Adrenal gland (tissue), 12 donors: ENCODE data around the gene C1orf167. TPM values are rescaled to one million over a fixed set of nuclear protein-coding genes. Genes with fewer than 3 reads are reported as not detected.

Experiments
- DNase-seq, 7 donors: peaks; one replicate each; pipeline ENCODE4 v3.0.0-alpha.2; 2019 to 2020
- H3K27ac ChIP-seq, 5 donors: fragments of 200-600 bp; sonication (generic) in 4 of 5; 1 replicate in 3 of 5; 2 replicates in 2 of 5; pipeline versions ENCODE4 v1.5.1 to v1.8.0; 2016 to 2020; ENCODE audit warnings: mild to moderate bottlenecking in 1 of 5
- H3K27me3 ChIP-seq: fragments of 200-600 bp; 2 replicates; pipeline ENCODE4 v1.8.0; 2021
- H3K36me3 ChIP-seq, 2 donors: fragments of 200-600 bp; replicated peaks in 1 of 2; 1 replicate in 1 of 2; 2 replicates in 1 of 2; pipeline versions ENCODE4 v1.5.1 to v1.8.0; 2018 to 2022
- H3K4me1 ChIP-seq, 2 donors: fragments of 200-600 bp; replicated peaks in 1 of 2; 1 replicate in 1 of 2; 2 replicates in 1 of 2; pipeline versions ENCODE4 v1.5.1 to v1.8.0; 2018 to 2021
- H3K4me3 ChIP-seq, 4 donors: fragments of 200-600 bp; sonication (generic) in 3 of 4; one replicate each; pipeline ENCODE4 v1.5.1; 2016 to 2018
- H3K9me3 ChIP-seq, 3 donors: fragments of 200-600 bp; sonication (generic) in 1 of 3; replicated peaks in 1 of 3; 1 replicate in 2 of 3; 2 replicates in 1 of 3; pipeline versions ENCODE4 v1.5.1 to v1.8.0; 2016 to 2021
- POLR2A ChIP-seq, 2 donors: fragments of 450-650 bp; IDR thresholded peaks; one replicate each; pipeline ENCODE4 v1.6.1; 2017; ENCODE audit warnings: antibody characterized with exemption in 2 of 2, mild to moderate bottlenecking in 2 of 2, moderate library complexity in 1 of 2
- whole genome bisulfite sequencing, 4 donors: extraction: QIAGEN DNeasy Blood & Tissue Kit in 2 of 4; methylation state at CpG; one replicate each; pipeline versions ENCODE4 v1.1.5 to v1.1.7; 2013 to 2017; 5-methylcytosine and 5-hydroxymethylcytosine counted together
- intact Hi-C, 2 donors: fragments of 100-400 bp; cut with DNase I; formaldehyde crosslinking; loops; one replicate each; pipeline versions ENCODE4 v1.14.1 to v1.15.0; 2022 to 2023
- polyA plus RNA-seq, 3 donors: library from polyadenylated mRNA; stranded (reverse); fragments of 200-250 nt in 2 of 3; fragments of 350-450 nt in 1 of 3; fragmentation: Illumina TruSeq in 1 of 3; extraction: RNeasy Lipid Tissue Mini Kit (QIAGEN cat#74804) in 1 of 3; gene quantifications; one replicate each; pipeline ENCODE4 v1.2.3, GENCODE V29; 2013 to 2014
- total RNA-seq, 9 donors: library from RNA; depleted of rRNA in 4 of 9; stranded (reverse); fragments of >200 nt in 4 of 9; fragments of 120-200 nt in 1 of 9; fragmentation: NEBNext Ultra II Directional in 1 of 9; extraction: Animal tissue kit (Norgen Biotek cat#: 25700) in 1 of 9; gene quantifications; one replicate each; pipeline versions ENCODE4 v1.1.0 to v1.2.4, GENCODE V29; 2013 to 2023
- TF ChIP-seq, protein P1 (sequence below), 6 experiments: fragments of 450-650 bp in 4 of 6; fragments of 200-600 bp in 2 of 6; sonication (generic) in 1 of 6; IDR thresholded peaks; 1 replicate in 5 of 6; 2 replicates in 1 of 6; pipeline versions ENCODE4 v1.5.1 to v1.8.0; 2016 to 2021; ENCODE audit warnings: antibody characterized with exemption in 6 of 6, mild to moderate bottlenecking in 2 of 6, moderate library complexity in 1 of 6
- donor health status: healthy with polysubstance abuse.
- donor health status: Bipolar disorder and iron deficiency.
- donor health status: DM: yes; HTN: yes; CAD: no.
- donor health status: DM: no; HTN: no; CAD: no.
- donor health status: DM: no; HTN: no; CAD: no.
- donor health status: DM: yes; HTN: yes; CAD: no.

Gene C1orf167
- total and polyA plus RNA-seq, 12 donors = 0.32 to 13.2 (median 3.2) TPM; not detected in 2

DNA sequence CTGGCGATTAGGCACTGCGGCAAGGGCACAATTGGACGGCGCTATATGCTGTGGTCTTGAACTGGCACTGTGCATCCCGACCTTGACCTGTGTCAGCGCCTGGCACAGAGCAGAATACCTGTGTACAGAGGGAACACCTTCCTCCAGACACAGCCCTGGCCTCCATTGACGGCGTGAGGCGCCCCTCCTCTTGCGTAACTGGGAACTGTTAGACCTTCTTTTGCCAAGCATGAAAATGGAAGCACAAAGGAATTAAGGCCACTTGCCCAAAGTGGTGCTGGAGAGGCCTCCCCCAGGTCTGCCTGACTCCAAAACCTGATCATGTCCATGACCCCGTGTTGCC lies 32.9 kb upstream of the C1orf167 start:
- Histone ChIP-seq H3K36me3 (no peaks in the 10 kb centered on the region), H3K27ac (peak overlapping the region in 1 of 5 donors; percentile 69), H3K4me1 (peaks cover 6 to 34% of the 10 kb centered on the region in 2 donors), H3K27me3 (no peaks in the 10 kb centered on the region), H3K4me3 (no peak overlapping the region), H3K9me3 (no peaks in the 10 kb centered on the region)
- WGBS, 4 donors = 81 to 90% (median 84%) methylated on average over 7 to 11 of the region's 11 CpGs
- TF ChIP-seq POLR2A (IDR thresholded peaks at IDR 0.05) = no peak
- TF ChIP-seq, protein P1, sequence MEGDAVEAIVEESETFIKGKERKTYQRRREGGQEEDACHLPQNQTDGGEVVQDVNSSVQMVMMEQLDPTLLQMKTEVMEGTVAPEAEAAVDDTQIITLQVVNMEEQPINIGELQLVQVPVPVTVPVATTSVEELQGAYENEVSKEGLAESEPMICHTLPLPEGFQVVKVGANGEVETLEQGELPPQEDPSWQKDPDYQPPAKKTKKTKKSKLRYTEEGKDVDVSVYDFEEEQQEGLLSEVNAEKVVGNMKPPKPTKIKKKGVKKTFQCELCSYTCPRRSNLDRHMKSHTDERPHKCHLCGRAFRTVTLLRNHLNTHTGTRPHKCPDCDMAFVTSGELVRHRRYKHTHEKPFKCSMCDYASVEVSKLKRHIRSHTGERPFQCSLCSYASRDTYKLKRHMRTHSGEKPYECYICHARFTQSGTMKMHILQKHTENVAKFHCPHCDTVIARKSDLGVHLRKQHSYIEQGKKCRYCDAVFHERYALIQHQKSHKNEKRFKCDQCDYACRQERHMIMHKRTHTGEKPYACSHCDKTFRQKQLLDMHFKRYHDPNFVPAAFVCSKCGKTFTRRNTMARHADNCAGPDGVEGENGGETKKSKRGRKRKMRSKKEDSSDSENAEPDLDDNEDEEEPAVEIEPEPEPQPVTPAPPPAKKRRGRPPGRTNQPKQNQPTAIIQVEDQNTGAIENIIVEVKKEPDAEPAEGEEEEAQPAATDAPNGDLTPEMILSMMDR (IDR thresholded peaks at IDR 0.05) = no peak
- DNase-seq = no peak
- intact Hi-C loops = no loop called here

DNA sequence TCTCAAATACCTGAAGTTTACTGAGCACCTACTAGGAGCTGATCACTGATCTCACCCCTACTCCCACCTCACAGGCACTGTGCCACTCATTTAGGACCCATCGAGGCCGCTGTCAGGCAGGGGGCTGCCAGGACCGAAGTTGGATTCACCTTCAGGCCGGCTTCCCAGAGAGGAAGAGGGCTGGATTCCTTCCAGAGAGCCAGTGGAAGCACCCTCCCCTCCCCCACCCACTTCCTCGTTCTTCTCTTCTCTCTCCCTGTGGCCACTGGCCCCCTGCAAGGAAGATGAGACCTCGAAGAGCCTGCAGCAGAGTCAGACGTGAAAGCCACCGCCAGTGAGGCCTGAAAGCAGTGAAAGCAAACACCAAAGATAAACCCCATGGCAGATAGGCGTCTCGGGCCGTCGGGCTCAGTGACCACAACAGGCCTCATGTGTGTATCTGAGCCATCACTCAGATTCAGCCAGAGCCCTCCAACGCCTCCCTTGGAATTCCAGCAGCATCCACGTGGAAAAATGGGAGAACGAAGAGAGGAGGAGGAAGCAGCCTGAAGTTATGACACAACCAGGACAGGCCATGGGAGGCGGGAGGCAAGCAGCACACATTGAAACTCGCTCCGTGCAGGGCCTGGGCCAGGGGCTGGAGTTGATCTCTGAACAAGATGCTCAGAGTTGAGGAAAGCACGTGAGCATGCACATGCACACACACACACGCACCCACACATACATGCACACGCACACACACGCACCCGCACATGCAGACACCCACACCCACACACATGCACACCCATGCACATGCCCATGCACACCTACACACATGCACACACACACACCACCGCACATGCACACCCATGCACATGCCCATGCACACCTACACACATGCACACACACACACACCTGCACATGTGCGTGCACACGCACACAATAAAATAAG lies 32.2 kb upstream of the C1orf167 start:
- WGBS, 4 donors = 57 to 74% (median 67%) methylated on average over 17 to 26 of the region's 26 CpGs
- Histone ChIP-seq H3K9me3 (no peaks in the 10 kb centered on the region), H3K27ac (peak overlapping the region in 1 of 5 donors; percentile 69), H3K36me3 (no peaks in the 10 kb centered on the region), H3K4me3 (no peak overlapping the region), H3K4me1 (peaks cover 6 to 34% of the 10 kb centered on the region in 2 donors), H3K27me3 (no peaks in the 10 kb centered on the region)
- DNase-seq = peak in 1 of 7 donors; percentile 40
- no peak for TF ChIP-seq POLR2A (IDR thresholded peaks at IDR 0.05)
- intact Hi-C loops = no loop called here

DNA sequence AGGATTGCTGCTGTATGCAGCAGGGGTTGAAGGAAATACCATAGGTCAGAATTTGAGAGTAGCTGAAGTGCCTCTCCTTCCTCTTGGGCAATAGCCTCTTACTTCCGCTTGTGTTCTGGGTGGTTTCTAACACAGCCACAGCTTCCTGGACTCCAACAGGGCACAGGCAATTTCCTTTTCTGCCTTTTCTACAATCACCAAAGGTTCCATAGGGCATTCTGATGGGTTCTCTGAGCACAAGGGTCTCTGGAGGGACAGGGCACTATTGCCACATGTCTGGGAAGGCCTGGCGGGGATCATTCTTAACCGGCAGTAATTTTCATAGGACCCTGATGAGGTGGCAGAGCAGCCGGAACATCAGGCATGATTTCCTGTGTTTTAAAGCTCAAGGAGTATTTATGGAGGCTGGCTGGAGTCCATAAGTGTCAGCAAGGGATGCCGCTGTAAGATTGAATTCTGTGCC lies 31.5 kb upstream of the C1orf167 start:
- Histone ChIP-seq H3K27me3 (no peaks in the 10 kb centered on the region), H3K27ac (peak overlapping the region in 3 of 5 donors; percentile 60 to 69 (median 69)), H3K9me3 (no peaks in the 10 kb centered on the region), H3K4me3 (no peak overlapping the region), H3K4me1 (peaks cover 6 to 35% of the 10 kb centered on the region in 2 donors), H3K36me3 (no peaks in the 10 kb centered on the region)
- TF ChIP-seq, protein P1 (IDR thresholded peaks at IDR 0.05) = no peak
- no peak for TF ChIP-seq POLR2A (IDR thresholded peaks at IDR 0.05)
- intact Hi-C loops = no loop called here
- peak in 1 of 7 donors; percentile 42 for DNase-seq
- 36 to 52% (median 40%) methylated on average over 4 to 5 of the region's 5 CpGs for WGBS, 4 donors

DNA sequence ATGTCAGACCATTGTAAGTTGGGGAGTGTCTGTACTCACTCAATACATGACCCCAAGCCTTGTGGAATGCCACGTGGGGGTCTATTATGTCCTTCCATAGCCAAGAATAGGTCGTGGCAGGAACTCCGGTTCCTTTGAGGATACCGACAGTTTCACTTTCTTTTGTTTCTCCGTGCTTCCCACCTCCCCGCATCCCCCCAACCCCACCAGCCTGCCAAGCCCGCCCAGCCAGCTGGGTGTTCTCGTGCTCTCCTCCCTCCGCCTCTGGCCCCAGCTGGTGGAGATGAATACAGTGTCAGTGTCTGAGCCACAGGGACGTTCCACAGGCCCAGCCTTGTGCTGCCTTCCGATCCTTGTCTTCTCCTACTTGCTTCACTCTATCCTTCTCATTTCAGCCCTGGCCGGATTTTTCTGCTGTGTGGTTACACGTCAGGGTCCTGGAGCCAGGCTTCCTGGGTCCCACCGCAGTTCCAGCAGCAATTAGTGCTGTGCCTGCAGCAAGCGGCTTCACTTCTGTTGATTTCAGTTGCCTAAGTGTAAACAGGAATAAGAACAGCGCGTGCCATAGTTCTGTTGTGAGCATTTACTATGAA lies 30.2 kb upstream of the C1orf167 start:
- Histone ChIP-seq H3K9me3 (no peaks in the 10 kb centered on the region), H3K27me3 (no peaks in the 10 kb centered on the region), H3K4me1 (peaks cover 12 to 42% of the 10 kb centered on the region in 2 donors), H3K4me3 (peak overlapping the region in 1 of 4 donors; percentile 41), H3K36me3 (no peaks in the 10 kb centered on the region), H3K27ac (peak overlapping the region in 3 of 5 donors; percentile 53 to 69 (median 69))
- TF ChIP-seq POLR2A (IDR thresholded peaks at IDR 0.05) = no peak
- TF ChIP-seq, protein P1 (IDR thresholded peaks at IDR 0.05) = no peak
- DNase-seq = peak in 6 of 7 donors; percentile 42 to 83 (median 58)
- WGBS, 4 donors = 17 to 37% (median 25%) methylated on average over 15 to 17 of the region's 17 CpGs
- intact Hi-C loops = no loop called here
